K562 treated with DMSO at 1 percent for 4 hours (cell line): Measurements from ENCODE around the gene LGALS9. TPM values are rescaled to one million over a fixed set of nuclear protein-coding genes. Genes with fewer than 3 reads are reported as not detected.

Experiments used
- total RNA-seq: library from RNA; unstranded; fragments of 300-600 nt; gene quantifications from 2 replicates; pipeline ENCODE4 v1.2.3, GENCODE V29; 2022; ENCODE audit not compliant: insufficient read depth

Gene LGALS9
- total RNA-seq = 9.0 and 15.1 TPM in 2 replicates

DNA sequence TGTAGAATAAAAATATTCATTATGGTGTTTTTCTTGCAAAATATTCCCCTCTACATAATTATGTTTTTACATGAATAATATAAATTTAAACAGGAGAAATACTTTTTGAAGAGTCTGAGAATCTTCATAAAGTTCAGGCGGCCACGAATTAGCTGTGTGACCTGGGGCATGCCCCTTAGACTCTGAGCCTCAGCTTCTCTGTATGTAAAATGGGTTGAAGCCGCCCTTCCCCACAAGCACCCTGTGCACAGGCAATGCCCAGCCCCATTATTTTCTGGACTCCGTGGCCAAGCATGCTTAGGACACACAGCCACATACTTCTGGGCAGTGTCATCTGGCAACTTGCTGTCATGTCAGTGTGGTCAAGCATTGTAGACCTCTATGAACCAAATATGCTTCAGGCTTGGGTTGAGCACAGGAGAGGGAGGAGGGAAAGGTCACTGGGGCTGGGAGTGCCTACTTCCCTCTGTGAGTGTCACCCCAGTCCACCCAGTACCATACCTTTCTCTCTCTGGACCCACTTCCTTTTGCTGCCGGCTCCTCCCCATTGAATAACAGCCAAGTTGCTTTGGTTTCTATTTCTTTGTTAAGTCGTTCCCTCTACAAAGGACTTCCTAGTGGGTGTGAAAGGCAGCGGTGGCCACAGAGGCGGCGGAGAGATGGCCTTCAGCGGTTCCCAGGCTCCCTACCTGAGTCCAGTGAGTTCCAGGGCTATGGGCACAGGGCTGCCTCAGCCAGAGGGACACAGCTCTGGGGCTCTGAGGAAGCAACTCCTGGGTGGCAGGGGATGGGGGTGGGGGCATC is at the start of gene LGALS9:
Gene LGALS9, plus strand, starts transcription at position 582 of the 804 bp plus-strand sequence. Its CDS starts 78 bp downstream, at position 660.

Other genes starting within 250 kb of the LGALS9 start
- 44.7 and 58.8 TPM in 2 replicates for gene KSR1, start 174.7 kb upstream of the LGALS9 start, total RNA-seq
- not detected in 2 replicates for gene NOS2, start 169.3 kb downstream of the LGALS9 start, total RNA-seq